ENCODE measurements around the gene ZNF366.

Gene ZNF366, protein sequence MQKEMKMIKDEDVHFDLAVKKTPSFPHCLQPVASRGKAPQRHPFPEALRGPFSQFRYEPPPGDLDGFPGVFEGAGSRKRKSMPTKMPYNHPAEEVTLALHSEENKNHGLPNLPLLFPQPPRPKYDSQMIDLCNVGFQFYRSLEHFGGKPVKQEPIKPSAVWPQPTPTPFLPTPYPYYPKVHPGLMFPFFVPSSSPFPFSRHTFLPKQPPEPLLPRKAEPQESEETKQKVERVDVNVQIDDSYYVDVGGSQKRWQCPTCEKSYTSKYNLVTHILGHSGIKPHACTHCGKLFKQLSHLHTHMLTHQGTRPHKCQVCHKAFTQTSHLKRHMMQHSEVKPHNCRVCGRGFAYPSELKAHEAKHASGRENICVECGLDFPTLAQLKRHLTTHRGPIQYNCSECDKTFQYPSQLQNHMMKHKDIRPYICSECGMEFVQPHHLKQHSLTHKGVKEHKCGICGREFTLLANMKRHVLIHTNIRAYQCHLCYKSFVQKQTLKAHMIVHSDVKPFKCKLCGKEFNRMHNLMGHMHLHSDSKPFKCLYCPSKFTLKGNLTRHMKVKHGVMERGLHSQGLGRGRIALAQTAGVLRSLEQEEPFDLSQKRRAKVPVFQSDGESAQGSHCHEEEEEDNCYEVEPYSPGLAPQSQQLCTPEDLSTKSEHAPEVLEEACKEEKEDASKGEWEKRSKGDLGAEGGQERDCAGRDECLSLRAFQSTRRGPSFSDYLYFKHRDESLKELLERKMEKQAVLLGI

DNA sequence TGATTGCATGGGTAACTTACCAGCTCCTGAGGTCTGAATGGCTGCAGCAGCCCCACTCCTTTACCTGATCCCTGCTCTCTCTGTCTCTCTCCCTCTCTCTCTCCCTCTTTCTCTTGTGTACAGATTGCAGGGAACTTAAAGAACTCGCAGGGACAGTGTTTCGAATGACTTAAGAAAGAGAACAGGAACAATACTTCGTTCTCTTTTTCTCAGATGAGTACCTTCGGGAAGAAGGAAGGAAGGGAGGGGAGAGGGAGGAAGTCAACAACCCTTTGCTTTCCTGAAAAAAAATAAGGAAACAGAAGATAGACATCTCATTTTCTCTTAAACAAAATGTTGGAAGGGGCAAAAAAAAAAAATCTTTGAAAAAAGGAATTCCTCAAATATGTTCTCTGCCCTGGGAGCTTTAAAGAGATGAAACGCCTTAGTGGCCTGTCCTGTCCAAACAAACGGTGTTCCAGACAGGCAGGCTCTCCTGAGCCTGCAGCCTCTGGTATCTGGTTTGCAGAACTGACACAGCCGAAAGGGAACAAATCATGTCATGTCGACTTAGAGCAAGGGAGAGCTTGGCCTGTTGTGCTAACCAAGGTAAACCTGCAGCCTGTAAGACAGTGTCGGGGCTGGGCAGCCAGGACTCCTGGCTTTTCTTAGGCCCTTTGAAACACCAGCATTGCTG, at the start of gene ZNF366:
Gene ZNF366, minus strand, starts transcription at position 180 of the 676 bp plus-strand sequence. CDS start 45,914 bp downstream, outside the sequence.
- no peak within 1 kb of the TSS for H3K9ac ChIP-seq (ENCODE audit: low read length)

DNA sequence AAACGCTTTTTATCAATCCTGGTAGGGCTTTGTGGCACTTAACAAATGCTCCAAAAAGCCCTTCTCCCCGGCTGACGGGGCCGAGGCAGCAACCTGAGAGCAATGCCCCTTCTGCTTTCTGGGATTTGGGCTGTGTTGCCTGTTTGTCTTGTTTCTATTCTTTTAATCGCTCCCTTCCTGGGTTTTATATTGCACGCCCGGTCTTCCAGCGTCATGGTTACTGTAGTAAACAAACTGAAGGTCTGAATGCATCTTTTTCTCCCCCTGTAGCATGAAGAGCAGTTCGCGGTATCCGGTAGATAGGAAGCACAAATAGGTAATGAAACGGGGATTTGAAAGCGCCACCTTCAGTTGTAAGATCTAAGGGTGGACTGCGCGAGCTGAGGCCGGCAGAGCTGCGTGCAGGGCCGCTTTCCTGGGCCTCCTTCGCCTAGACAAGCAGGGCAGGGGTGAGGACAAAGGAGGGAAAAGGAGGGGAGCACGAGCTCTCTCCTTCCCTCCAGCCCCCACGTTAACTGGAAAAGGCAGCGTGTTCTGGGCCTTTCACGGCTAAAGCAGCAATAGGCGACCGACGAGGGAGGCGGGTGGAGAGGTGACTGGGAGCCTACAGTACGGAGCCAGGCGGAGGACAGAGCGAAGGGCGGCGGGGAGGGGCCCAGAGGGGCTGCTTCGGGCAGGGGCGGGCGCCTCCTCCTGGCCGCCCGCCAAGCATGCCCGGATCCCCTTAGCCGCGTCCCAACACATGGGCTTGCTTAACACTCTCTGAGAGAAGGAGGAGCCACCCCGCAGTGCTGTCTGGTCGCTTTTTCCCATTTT, 49.3 kb upstream of the ZNF366 start:
- peaks cover 11% of the 10 kb centered on the region for H3K4me1 ChIP-seq (ENCODE audit: control insufficient read depth, insufficient read depth, low read length)
- peak overlapping the region; percentile 59 for H3K9ac ChIP-seq (ENCODE audit: low read length)
- H3K4me3 ChIP-seq (ENCODE audit: low read length) = no peak overlapping the region
- H3K9me3 ChIP-seq (ENCODE audit: control insufficient read depth, low read length) = no peaks in the 10 kb centered on the region
- H3K27me3 ChIP-seq (ENCODE audit: control insufficient read depth, insufficient read depth, low read length) = no peaks in the 10 kb centered on the region
- H3K36me3 ChIP-seq (ENCODE audit: control insufficient read depth, insufficient read depth, low read length) = no peaks in the 10 kb centered on the region

More for the DNA sequence above, at the start of gene ZNF366:
- H3K36me3 ChIP-seq (ENCODE audit: control insufficient read depth, insufficient read depth, low read length) = no peaks in the 10 kb centered on the region
- no peak within 1 kb of the TSS for H3K4me3 ChIP-seq (ENCODE audit: low read length)
- no peaks in the 10 kb centered on the region for H3K9me3 ChIP-seq (ENCODE audit: control insufficient read depth, low read length)
- no peaks in the 10 kb centered on the region for H3K4me1 ChIP-seq (ENCODE audit: control insufficient read depth, insufficient read depth, low read length)
- H3K27me3 ChIP-seq (ENCODE audit: control insufficient read depth, insufficient read depth, low read length) = no peaks in the 10 kb centered on the region

DNA sequence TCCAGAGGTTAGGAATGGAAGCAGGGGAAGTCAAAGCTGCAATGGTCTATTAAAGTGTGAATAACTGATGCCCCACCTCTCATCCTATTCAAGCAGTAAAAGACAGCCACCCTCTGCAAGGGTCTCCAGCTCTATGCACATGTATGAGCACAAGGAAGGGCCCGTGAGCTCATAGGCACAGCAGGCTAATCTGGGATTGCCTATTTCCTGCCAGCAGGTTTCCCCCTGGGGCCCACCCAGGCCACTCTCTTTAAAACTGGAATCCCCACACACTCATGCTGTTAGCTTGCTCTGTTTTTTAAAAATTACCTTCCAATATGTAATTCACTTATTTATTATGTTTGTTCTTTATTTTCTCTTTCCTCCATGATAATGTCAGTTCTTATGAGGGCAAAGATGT, 48.7 kb upstream of the ZNF366 start:
- no peaks in the 10 kb centered on the region for H3K27me3 ChIP-seq (ENCODE audit: control insufficient read depth, insufficient read depth, low read length)
- H3K4me3 ChIP-seq (ENCODE audit: low read length) = no peak overlapping the region
- peak overlapping the region; percentile 59 for H3K9ac ChIP-seq (ENCODE audit: low read length)
- peaks cover 11% of the 10 kb centered on the region for H3K4me1 ChIP-seq (ENCODE audit: control insufficient read depth, insufficient read depth, low read length)
- no peaks in the 10 kb centered on the region for H3K9me3 ChIP-seq (ENCODE audit: control insufficient read depth, low read length)
- H3K36me3 ChIP-seq (ENCODE audit: control insufficient read depth, insufficient read depth, low read length) = no peaks in the 10 kb centered on the region

DNA sequence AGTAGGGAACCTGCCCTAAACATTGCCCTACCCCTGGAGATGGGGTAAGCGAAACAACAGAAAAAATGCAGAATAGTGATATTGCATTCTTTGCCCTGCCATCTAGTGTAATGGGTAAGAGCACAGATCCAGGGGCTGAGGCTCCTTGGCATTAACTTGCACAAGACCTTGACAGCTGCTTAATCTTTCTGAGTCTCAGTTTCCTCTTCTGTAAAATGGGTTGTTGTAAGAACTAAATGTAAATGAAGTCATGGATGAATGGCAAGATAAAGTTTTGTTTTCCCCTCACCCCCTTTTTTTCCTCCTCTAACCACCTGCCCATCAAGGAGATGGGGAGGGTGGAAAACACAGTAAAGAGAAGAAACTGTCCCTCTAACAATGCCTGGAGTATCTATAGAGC, 47.7 kb upstream of the ZNF366 start:
- no peak overlapping the region for H3K9ac ChIP-seq (ENCODE audit: low read length)
- H3K4me1 ChIP-seq (ENCODE audit: control insufficient read depth, insufficient read depth, low read length) = peaks cover 11% of the 10 kb centered on the region
- H3K4me3 ChIP-seq (ENCODE audit: low read length) = no peak overlapping the region
- no peaks in the 10 kb centered on the region for H3K36me3 ChIP-seq (ENCODE audit: control insufficient read depth, insufficient read depth, low read length)
- H3K9me3 ChIP-seq (ENCODE audit: control insufficient read depth, low read length) = no peaks in the 10 kb centered on the region
- H3K27me3 ChIP-seq (ENCODE audit: control insufficient read depth, insufficient read depth, low read length) = no peaks in the 10 kb centered on the region

DNA sequence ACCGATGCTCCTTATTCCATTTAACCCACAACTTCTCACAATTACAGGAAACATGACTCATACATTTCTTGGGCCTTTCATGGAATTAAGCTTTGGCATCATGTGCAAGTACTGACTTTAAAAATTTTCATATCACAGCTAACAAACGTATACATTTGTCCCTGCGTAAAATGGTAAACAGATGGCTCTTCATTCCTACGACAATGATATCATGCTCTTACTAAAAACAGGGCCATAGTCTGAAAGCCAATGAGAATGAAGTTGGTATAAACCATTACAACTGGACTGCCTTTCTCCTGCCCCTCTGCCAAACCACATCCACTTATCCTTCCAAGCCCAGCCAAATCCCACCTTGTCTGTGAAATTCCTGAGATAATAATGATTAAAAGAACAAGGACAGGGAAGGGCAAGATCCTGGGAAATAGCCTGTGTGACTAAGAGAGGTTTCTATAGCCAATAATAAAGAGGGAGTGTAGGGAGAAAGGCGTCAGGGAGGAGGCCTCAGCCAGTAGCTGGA, 44.9 kb upstream of the ZNF366 start:
- H3K36me3 ChIP-seq (ENCODE audit: control insufficient read depth, insufficient read depth, low read length) = no peaks in the 10 kb centered on the region
- no peaks in the 10 kb centered on the region for H3K9me3 ChIP-seq (ENCODE audit: control insufficient read depth, low read length)
- H3K9ac ChIP-seq (ENCODE audit: low read length) = no peak overlapping the region
- no peak overlapping the region for H3K4me3 ChIP-seq (ENCODE audit: low read length)
- H3K27me3 ChIP-seq (ENCODE audit: control insufficient read depth, insufficient read depth, low read length) = no peaks in the 10 kb centered on the region
- H3K4me1 ChIP-seq (ENCODE audit: control insufficient read depth, insufficient read depth, low read length) = peaks cover 9% of the 10 kb centered on the region

DNA sequence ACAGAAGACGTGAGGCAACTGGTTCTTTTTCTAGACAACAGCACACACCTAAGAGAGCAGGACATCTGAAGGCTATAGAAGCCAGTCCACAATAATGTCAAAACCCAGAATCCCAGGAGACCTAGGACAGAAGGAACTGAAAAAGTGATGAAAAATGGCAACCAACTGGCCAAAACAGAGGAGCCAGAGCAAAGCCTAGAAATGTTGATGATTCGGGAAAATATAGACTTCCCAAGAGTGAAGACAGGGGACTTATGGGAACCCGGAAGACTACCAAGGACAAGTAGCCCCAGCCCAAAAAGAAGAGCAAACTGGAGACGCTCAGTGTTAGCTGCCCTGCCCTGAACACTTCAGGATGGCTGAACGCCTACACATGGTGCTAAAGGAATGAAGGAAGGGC, 43.4 kb upstream of the ZNF366 start:
- no peaks in the 10 kb centered on the region for H3K36me3 ChIP-seq (ENCODE audit: control insufficient read depth, insufficient read depth, low read length)

DNA sequence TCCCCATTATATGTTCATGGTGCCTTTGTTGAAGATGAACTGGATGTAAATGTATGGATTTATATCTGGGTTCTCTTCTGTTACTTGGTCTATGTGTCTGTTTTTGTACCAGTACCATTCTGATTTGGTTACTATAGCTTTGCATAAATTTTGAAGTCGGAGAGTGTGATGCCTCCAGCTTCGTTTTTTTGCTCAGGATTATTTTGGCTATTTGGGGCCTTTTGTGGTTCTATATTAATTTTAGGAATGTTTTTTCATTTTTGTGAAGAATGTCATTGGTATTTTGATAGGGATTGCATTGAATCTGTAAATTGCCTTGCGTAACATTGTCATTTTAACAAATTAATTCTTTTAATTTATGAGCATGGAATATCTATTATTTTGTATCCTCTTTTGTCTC, 36.6 kb upstream of the ZNF366 start:
- no peaks in the 10 kb centered on the region for H3K9me3 ChIP-seq (ENCODE audit: control insufficient read depth, low read length)
- no peak overlapping the region for H3K9ac ChIP-seq (ENCODE audit: low read length)

More for the DNA sequence above, 43.4 kb upstream of the ZNF366 start:
- Histone ChIP-seq H3K9ac (ENCODE audit: low read length) (no peak overlapping the region), H3K4me3 (ENCODE audit: low read length) (no peak overlapping the region), H3K9me3 (ENCODE audit: control insufficient read depth, low read length) (no peaks in the 10 kb centered on the region), H3K4me1 (ENCODE audit: control insufficient read depth, insufficient read depth, low read length) (peaks cover under 1% of the 10 kb centered on the region), H3K27me3 (ENCODE audit: control insufficient read depth, insufficient read depth, low read length) (no peaks in the 10 kb centered on the region)

DNA sequence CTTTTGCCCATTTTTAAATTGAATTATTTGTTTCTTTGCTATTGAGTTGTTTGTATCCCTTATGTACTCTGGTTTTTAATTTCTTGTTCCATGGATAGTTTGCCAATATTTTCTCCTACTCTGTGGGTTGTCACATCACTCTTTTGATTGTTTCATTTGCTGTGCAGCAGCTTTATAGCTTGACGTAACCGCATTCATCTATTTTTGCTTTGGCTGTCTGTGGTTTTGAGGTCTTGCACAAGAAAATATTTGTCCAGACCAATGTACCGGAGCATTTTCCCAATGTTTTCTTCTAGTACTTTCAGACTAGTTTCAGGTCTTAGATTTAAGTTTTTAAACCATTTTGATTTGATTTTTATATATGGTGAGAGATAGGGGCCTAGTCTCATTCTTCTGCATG, 36.2 kb upstream of the ZNF366 start:
- no peaks in the 10 kb centered on the region for H3K36me3 ChIP-seq (ENCODE audit: control insufficient read depth, insufficient read depth, low read length)
- no peaks in the 10 kb centered on the region for H3K4me1 ChIP-seq (ENCODE audit: control insufficient read depth, insufficient read depth, low read length)
- H3K9me3 ChIP-seq (ENCODE audit: control insufficient read depth, low read length) = no peaks in the 10 kb centered on the region
- H3K9ac ChIP-seq (ENCODE audit: low read length) = no peak overlapping the region
- H3K4me3 ChIP-seq (ENCODE audit: low read length) = no peak overlapping the region
- no peaks in the 10 kb centered on the region for H3K27me3 ChIP-seq (ENCODE audit: control insufficient read depth, insufficient read depth, low read length)

More for the DNA sequence above, 36.6 kb upstream of the ZNF366 start:
- no peaks in the 10 kb centered on the region for H3K27me3 ChIP-seq (ENCODE audit: control insufficient read depth, insufficient read depth, low read length)
- H3K36me3 ChIP-seq (ENCODE audit: control insufficient read depth, insufficient read depth, low read length) = no peaks in the 10 kb centered on the region
- H3K4me1 ChIP-seq (ENCODE audit: control insufficient read depth, insufficient read depth, low read length) = no peaks in the 10 kb centered on the region
- H3K4me3 ChIP-seq (ENCODE audit: low read length) = no peak overlapping the region

DNA sequence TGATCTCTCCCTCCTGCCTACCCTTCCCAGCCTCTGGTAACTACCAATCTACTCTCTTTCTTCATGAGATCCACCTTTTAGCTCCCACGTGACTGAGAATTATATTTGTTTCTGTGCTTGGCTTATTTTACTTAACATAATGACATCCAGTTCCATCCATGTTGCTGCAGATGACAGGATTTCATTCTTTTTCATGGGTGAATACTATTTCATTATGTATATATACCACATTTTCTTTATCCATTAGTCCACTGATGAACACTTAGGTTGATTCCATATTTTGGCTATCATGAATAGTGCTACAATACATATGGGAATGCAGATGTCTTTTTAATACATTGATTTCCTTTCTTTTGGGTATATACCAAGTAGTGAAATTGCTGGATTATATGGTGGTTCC, 35.5 kb upstream of the ZNF366 start:
- Histone ChIP-seq H3K9ac (ENCODE audit: low read length) (no peak overlapping the region), H3K9me3 (ENCODE audit: control insufficient read depth, low read length) (no peaks in the 10 kb centered on the region), H3K27me3 (ENCODE audit: control insufficient read depth, insufficient read depth, low read length) (no peaks in the 10 kb centered on the region), H3K36me3 (ENCODE audit: control insufficient read depth, insufficient read depth, low read length) (no peaks in the 10 kb centered on the region), H3K4me3 (ENCODE audit: low read length) (no peak overlapping the region), H3K4me1 (ENCODE audit: control insufficient read depth, insufficient read depth, low read length) (no peaks in the 10 kb centered on the region)

DNA sequence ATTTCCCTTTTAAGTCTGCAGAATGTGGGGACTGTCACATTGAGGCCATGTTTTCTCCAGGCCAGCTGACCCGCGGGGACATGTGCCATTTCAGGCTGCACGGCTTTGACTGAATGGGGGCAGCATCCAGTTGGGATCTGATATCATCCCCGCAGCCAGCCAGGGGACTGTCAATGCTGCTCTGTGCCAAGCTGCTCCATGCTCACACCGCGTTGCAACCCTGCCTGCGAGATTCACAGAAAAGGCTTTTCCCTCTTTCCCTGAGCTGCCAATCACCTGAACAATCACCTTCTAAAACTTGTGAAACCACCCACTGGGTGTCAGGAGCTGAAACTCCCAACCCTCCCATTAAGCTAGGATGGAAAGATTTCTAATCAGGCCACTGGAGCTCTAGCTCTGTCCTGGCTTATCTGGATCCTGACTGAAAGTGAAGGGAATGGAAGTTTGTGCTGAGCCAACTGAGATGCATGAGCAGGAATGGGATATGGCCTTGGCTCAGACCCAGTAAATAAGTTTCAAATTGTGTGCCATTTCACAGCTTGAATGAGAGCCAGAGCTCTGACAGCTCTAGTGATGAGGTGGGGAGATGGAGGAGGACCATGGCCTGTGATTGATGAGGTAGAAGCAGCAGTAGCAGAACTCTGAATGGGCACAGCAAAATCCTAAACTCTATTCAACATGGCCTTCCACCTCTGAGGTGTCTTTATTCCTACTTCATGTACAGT, 34.5 kb upstream of the ZNF366 start:
- no peaks in the 10 kb centered on the region for H3K9me3 ChIP-seq (ENCODE audit: control insufficient read depth, low read length)
- no peaks in the 10 kb centered on the region for H3K4me1 ChIP-seq (ENCODE audit: control insufficient read depth, insufficient read depth, low read length)
- H3K36me3 ChIP-seq (ENCODE audit: control insufficient read depth, insufficient read depth, low read length) = no peaks in the 10 kb centered on the region
- no peak overlapping the region for H3K4me3 ChIP-seq (ENCODE audit: low read length)
- H3K9ac ChIP-seq (ENCODE audit: low read length) = no peak overlapping the region
- H3K27me3 ChIP-seq (ENCODE audit: control insufficient read depth, insufficient read depth, low read length) = no peaks in the 10 kb centered on the region

Data from mucosa of stomach (tissue), 1 donor.